Cerebellar nuclear complex (tissue), 1 donor: ENCODE measurements around the gene ADD3.
"Not testable (repeated sequence)": the region's sequence is repeated elsewhere in the genome, so short reads cannot be mapped to it uniquely, and the experiment has no call there.

Source experiments
- DNase-seq, 2 experiments: peaks; one replicate each; lab custom pipeline; 2025; lab: John Stamatoyannopoulos, UW

The ADD3 gene

DNA sequence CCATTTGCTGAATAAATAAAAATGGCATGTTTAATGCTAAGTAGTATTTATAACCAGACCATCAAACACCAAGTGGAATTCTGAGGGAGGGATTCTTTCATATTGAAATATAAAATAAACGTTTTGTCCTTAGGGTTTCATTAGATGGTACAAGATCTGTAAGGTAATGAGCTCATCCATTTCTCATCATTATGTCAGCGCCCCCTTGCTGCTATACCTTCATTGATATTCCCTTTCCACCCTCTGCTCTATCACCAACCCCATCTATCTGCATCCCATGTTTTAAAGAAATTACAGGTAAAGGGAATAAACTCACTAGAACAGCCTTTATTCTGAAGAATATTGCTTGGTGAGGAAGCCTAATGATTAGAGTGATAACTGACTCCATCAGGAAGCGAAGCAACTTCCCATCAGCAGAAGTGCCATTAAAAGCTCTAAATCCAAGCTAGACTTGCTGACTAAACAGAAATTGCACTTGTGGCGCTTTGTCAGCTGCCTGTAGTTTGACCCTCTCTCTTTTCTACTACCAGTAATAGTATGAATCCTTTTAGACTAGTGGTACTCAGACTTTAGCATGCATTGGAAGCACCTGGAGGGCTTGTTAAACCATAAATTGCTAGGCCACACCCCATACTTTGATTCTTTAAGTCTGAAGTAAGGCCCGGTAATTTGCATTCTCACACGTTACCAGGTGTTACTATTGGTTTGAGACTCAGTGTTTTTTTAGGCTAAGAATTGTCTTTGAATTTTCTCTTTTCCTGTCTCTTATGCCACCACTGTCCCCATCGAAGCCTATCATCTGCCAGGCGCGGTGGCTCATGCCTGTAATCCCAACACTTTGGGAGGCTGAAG lies 27.5 kb downstream of the ADD3 start:
- DNase-seq: no peak

DNA sequence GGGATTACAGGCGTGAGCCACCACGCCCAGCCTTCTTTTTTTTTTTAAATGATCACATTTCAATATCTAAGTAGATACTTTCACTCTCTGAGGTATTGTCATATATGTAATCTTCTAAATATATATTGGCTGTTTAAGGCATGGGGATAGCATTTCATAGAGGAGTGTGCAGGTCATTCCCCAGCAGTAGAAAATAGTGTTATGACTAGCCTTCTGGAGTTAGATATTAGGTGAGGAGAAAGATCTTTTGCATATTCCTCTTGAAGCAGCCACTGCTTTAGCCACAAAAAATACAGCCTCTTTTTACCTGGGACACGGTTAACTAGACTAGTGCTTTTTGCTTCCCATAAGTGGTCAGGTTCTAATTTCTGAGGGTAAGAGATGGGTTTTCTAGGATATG lies 28.9 kb downstream of the ADD3 start:
- DNase-seq: no peak

DNA sequence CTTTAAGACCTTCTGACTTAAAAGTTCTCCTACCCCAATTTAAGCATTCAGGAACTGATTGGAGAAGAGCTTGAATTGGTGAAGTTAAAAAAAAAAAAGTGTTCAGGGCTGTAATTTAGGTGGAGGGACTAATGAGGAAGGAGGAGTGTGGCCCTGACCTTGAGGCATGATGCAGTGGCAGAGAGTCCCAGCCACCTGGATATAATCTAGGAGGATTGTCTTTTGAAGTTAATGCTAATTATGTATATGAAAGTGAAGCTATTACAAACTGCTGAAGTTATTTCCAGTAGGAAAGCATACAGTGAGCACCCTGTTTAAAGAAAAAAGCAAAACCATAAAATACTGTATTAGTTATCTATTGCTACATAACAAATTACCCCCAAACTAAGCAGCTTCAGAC lies 31.5 kb downstream of the ADD3 start:
- no peak for DNase-seq

DNA sequence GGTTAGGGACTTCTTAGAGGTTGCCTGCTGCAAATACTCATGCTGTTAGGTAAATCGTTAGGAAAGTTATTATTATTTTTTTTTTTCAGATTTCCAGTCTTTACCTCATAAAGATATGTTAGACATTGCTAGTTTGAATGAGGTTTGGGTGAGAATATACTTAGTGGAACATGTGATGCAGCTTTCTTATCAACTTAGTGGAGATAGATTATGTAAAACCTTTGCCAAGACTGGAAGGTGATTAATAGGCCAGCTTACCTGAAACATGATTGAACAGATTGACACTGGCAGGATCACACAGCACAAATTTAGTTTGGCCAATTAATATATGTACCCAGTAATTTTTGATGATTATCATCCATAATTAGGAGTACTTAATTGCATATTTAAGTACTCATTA lies 32.3 kb downstream of the ADD3 start:
- DNase-seq: no peak

DNA sequence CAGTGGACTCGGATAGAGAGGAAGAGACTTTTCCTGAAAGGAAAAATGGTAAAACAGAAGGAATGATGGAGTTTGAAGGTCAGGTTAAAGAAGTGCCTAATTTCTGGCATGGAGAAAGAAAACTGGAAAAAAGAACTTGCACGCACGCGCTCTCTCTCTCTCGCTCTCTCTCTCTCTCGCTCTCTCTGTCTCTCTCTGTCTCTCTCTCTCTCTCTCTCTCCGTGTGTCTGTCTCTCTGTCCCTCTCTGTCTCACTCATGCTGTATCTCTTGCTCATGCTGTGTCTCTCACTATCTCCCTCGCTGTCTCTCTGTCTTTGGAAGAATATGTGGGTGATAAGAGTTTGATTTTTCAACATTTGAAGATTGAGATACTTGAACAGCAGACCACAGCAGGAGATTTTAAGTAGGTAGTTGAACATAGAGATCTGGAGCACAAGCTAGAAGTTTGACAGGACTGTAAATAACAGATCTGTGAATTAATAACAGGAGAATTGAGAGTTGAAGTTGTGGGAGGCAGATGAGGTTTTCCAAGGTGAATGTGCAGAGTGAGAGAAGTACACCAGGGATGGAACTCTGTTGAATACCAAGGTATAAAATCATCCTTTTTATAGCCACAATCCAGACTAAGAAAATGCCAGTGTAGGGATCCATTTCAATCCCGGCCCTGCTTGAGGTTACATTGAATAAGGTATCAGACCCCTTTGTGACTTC lies 33.1 kb downstream of the ADD3 start:
- no peak for DNase-seq

DNA sequence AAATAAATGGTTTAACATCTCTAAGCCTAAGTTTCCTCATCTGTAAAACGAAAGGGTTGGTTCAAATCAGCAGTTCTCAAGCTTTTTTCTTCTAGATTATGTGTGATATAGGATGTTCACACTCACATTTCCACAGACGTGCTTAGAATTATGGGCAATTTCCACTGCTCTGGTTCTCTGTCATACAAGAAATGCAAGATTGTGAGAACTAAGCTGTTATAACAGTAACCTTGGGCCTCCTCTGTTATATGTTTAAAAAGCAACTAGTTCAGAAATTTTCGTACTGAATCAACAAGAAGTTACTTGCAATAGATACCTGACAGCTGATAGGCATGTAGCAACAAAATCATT lies 33.7 kb downstream of the ADD3 start:
- no peak for DNase-seq

DNA sequence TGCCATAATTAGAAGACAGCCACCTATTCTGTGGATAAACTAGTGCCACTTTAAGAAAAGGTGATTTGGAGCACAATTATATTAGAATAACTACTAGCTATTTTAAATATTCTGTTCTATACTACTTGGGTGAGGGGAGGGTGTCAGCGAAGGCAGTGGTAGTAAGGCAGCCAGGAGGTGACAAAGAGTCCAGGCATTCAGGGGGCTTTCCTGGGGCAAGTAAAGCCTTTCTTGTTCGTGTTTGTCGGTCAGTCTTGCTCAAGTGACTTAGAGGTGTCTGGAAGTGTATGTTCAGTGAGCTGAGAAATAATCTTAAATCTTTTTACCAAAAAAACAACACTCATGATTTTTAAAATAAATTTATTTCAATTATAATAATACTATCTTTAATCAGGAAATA lies 34.4 kb downstream of the ADD3 start:
- no peak for DNase-seq

DNA sequence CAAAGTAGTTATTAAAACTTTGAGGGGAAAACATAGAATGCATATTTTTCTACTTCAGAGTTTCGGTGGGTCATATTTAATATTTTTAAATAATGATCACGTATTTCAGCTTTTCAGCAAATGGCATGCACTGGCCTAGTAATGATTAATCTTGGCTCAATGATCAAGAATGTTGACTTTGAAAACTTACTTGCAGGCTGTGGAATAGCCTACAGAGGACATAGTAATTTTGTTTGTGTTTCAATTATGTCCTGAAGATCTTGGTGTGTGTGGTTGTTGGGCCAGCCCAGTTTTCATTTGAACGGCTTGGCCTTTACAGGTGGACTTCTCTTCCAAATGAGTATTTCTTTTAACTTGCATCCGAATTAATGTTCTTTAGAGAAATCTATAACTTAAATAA lies 35.1 kb downstream of the ADD3 start:
- no peak for DNase-seq

DNA sequence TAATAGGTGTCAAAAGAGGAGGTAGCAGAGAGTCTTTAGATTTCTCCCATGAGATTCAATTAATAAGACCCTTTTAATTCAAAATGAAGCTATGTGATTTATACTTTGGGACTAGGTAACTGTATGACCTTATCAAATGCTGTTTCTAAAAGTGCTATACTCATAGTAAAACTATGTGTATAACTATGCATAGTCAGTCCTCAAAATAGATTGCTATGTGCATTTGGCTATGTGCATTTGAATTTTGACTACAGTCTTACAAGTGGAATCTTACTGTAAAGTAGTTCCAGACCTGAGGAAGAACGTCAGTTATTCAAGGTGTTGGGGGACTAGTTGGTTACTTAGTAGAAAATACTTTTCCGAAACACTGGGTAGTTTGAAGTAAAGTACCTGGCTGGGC lies 36.9 kb downstream of the ADD3 start:
- no peak for DNase-seq

DNA sequence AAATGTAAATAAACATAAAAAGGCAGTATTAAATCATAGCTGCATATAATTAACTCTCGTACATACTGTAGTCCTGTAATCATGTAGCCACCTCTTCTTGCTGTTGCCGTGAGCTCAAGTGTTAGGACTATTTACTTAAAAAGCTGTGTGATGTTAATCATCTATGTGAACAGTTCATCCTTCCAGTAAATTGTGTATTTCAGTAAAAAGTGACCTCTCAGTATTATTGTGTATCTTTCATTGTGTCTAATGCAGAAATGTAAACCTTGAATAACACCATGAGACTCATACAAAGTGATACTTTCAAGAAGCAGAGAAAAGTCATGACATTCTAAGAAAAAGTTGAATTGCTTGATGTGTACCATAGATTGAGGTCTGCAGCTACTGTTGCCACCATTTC lies 38.0 kb downstream of the ADD3 start:
- DNase-seq: no peak

DNA sequence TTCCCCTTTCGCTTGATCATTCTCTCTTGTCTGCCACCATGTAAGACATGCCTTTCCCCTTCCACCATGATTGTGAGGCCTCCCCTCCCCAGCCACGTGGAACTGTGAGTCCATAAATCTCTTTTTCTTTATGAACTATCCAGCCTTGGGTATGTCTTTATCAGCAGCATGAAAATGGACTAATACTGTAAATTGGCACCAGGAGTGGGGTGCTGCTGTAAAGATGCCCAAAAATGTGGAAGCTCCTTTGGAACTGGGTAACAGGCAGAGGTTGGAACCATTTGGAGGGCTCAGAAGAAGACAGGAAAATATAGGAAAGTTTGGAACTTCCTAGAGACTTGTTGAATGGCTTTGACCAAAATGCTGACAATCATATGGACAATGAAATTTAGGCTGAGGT lies 40.4 kb downstream of the ADD3 start:
- not testable (repeated sequence) for DNase-seq

DNA sequence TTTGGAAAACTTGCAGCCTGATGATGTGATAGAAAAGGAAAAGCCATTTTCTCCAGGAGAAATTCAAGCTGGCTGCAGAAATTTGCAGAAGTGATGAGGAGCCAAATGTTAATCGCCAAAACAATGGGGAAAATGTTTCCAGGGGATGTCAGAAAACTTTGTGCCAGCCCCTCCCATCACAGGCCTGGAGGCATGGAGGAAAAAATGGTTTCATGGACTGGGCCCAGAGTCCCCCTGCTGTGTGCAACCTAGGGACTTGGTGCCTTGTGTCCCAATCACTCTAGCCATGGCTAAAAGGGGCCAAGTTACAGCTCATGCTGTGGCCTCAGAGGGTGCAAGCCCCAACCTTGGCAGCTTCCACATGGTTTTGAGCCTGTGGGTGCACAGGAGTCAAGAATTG lies 41.0 kb downstream of the ADD3 start:
- DNase-seq: no peak

DNA sequence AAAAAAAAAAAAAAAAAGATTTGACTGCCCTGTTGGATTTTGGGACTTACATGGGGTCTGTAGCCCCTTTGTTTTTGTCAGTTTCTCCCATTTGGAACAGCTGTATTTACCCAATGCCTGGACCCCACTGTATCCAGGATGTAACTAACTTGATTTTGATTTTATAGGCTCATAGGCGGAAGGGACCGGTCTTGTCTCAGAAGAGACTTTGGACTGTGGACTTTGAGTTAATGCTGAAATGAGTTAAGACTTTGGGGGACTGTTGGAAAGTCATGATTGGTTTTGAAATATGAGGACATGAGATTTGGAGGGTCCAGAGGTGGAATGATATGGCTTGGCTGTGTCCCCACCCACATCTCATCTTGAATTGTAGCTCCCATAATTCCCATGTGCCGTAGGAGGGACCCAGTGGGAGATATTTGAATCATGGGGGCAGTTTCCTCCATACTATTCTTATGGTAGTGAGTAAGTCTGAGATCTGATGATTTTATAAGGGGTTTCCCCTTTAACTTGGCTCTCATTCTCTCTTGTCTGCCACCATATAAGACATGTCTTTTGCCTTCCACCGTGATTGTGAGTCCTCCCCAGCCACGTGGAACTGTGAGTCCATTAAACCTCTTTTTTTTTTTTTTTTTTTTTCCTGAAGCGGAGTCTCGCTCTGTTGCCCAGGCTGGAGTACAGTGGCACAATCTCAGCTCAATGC lies 42.3 kb downstream of the ADD3 start:
- not testable (repeated sequence) for DNase-seq

DNA sequence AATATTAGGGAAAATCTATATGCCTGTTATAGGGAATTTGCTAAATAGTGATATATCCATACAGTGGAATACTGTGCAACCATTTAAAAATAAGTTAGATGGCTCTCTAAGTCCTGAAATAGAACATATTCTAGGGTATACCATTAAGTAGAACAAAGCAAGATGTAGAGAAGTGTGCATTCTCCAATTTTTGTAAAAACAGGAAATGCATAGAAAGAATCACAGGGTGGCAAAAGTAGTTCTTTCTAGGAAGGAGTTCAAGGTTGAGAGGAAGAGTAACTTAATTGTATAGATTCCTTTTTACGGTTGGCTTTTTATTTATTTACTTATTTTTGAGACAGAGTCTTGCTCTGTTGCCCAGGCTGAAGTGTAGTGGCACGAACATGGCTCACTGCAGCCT lies 43.7 kb downstream of the ADD3 start:
- no peak for DNase-seq

DNA sequence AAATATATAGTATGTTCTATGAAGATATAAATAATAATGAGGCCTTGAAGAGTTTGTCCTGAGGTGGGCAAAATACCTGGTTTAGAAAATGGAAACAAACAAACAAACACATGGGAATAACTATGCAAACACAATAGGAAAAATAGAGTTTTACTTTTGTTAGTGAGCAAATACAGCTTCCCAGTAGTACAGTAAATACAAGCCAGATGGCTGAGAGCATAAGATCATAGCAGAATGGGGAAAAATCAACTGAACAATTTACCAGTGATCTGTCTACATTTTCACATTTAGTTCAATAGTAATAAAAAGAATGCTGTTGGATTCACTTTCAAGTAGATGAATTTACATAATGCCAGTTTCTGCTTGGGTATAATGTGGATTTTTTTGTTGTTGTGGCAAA lies 45.1 kb downstream of the ADD3 start:
- DNase-seq: no peak

DNA sequence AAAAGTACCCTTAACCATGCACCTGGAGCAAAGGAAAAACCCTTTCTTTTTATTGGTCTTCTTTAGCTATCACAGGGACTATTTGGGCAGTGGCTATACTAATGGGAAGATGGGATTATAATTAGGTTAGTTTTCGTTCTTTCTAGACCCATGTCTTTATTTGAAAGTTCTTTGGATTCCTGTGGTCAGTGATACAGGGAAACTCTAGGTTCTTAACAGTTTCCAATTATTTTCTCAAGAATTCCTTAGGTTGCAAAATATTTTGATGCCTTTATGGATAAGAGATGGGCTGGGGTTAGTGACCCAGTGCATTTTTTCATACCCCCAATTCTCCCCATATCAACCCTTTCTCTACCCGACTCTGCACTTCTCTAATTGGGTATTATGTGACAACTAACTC lies 49.0 kb downstream of the ADD3 start:
- no peak for DNase-seq

DNA sequence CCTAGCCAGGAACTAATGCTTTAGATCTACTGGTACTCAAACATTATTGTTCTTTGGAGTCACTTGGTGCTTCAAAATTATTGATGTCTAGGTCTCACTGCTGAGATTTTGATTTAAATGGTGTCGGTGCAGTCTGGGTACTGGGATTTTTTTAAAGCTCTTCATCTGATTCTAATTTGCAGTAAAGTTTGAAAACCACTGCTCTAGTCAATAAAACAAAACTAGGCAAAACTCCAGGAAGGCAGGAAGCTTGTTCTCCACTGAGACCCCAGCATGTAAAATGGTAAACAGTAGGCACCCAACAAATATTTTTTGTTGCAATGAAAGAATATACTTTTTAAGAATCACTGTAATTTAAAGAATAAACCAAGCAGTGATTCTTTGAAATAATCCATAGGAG lies 49.7 kb downstream of the ADD3 start:
- DNase-seq: no peak

DNA sequence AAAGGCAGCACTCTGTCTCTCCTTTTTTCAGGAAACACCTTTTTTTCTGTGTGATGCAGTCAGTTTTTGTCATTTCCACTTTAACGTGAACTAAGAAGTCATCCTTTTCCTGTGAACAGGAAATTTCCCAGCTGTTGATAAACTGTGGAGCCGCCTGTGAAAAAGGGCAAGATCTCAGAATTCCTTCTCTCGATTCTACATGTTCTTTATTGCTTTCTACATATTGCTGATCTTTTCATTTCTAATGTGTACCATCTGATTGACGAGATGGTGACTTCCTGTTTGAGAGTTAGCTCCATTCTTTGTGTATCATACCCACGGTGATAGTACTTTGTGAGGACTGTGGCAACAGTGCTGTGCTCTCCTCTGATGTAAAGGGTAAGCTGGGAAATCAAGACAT lies 50.4 kb downstream of the ADD3 start:
- no peak for DNase-seq

DNA sequence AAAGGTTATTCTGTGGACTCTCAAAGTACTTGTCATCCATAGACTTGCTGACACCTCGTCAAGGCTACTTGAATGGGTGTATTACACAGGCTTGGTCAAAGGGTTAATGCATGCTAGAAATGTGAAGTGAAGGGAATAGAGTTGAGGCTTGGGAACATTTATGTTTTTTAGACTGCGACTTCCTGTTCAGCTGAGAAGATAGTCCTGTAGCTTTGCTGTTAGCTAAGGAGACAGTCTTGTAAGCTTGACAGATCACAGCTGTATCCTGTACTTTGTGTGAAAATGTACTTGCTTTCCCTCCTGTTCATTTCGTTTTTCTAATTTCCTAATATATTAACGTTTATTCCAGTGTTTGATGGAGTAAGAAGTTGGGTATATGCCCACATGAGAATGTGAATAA lies 52.1 kb downstream of the ADD3 start:
- no peak for DNase-seq

DNA sequence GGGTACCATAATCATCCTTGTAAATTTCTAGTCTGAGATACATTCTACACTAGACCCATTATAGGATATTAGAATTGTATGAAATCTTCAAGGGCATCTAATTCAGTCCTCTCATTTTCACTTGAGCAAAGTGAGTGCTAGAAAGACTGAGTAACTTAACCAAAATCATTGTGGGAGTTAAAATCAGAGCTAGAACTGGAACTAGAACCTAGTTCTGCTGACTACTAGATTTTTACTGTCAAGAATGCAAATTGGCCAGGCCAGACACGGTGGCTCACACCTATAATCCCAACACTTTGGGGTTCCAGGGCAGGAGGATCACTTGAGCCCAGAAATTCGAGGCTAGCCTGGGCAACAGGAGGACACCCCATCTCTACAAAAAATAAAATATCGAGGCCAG lies 53.9 kb downstream of the ADD3 start:
- no peak for DNase-seq

DNA sequence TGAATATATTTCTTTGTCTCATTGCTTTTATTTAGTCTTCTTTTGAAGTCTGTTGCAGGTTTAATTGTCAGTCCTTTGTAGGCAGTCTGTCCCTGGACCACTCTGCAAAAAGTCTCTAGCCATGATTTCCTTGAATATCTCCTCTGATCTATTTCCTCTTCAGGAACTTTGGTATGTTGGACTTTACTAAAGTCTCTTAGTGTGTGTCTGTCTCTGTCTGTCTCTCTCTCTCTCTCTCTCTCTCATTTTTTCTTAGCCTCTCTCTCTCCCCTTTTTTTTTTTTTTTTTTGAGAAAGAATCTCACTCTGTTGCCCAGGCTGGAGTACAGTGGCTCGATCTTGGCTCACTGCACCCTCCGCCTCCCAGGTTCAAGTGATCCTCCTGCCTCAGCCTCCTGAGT lies 57.5 kb downstream of the ADD3 start:
- DNase-seq: no peak

DNA sequence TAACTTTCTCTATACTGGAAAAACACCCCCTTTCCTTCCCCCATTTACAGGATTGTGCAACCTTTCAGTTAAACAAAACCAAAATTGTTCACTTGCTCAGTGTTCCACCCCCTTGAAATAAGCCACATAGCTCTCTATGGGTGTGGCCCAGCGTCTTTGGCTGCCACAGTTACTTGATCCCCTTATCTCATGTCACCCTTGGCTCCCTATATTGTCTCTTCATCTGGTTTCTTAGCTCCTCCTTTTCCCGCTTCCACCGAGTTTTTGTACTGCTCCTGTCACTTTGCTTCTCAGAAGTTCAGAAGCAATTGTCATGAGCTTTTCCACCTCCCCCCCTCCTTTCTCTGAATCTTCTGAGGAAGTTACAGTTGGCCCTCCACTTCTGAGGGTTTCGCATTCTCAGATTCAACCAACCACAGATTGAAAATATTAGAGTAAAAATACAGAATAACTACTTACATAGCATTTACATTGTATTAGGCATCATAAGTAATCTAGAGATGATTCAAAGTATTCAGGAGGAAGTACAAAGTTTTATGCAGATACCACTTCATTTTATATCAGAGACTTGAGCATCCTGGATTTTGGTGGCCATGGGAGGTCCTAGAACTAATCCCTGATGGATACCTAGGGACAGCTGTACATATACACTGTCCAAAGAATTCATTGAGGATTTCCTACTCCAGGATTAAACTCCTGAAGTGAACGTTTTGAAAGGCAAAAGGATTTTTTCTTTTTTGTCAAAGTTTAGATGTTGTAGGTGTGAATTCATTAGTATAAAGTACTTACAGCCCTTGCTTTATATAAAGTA lies 60.4 kb downstream of the ADD3 start:
- DNase-seq: no peak
